ENCODE measurements around the gene NOS1AP.
"Not testable (repeated sequence)": the region's sequence is repeated elsewhere in the genome, so short reads cannot be mapped to it uniquely, and the experiment has no call there.

NOS1AP gene

GRCh38 chr1:162416215-162416614 is 346.7 kb downstream of the NOS1AP start:
- no peak for DNase-seq (ENCODE audit: low spot score)

- DNase-seq (ENCODE audit: low spot score) = no peak
Measured at GRCh38 chr1:162416909-162417308, 347.4 kb downstream of the NOS1AP start.

DNA sequence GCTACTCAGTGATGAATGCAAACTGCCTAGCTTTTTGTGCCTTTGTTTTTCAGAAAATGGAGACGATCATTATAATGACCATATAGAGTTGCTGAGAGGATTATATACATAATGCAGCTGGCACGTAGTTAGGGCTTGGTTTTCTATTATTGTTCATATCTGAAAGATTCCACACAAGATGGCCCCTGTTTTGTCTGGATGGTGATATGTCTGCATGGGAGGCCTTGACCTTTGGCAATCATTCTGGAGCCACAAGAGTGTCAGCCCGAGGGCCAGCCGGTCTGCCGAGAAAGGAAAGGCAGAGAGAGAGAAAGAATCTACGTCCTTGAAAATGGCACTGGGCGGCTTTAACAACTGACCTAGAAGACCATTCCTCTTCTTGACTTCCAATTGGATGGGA is 348.2 kb downstream of the NOS1AP start:
- DNase-seq (ENCODE audit: low spot score) = no peak

- DNase-seq (ENCODE audit: low spot score) = not testable (repeated sequence)
Measured at GRCh38 chr1:162418584-162418983, 349.1 kb downstream of the NOS1AP start.

GRCh38 chr1:162419450-162419931 is 350.0 kb downstream of the NOS1AP start:
- not testable (repeated sequence) for DNase-seq (ENCODE audit: low spot score)
